Nephron (organoid): ENCODE data around the gene GRAMD1A.
"Not testable (repeated sequence)": the region's sequence is repeated elsewhere in the genome, so short reads cannot be mapped to it uniquely, and the experiment has no call there.

Experiments
- H3K27ac Mint-ChIP-seq, 3 experiments: 2 replicates each; pipeline ENCODE4 v1.8.0; 2020; ENCODE audit warnings: mixed read lengths in 3 of 3, mild to moderate bottlenecking in 2 of 3, moderate library complexity in 1 of 3
- H3K27me3 Mint-ChIP-seq: 2 replicates; pipeline ENCODE4 v1.8.0; 2021; ENCODE audit warnings: low read depth, mild to moderate bottlenecking, moderate library complexity, mixed read lengths
- H3K36me3 Mint-ChIP-seq: 2 replicates; pipeline ENCODE4 v1.8.0; 2020; ENCODE audit warnings: low read depth, mixed read lengths
- H3K4me1 Mint-ChIP-seq: 2 replicates; pipeline ENCODE4 v1.8.0; 2020; ENCODE audit warnings: mixed read lengths
- H3K4me3 Mint-ChIP-seq, 3 experiments: 2 replicates each; pipeline ENCODE4 v1.8.0; 2020; ENCODE audit warnings: mild to moderate bottlenecking in 3 of 3, mixed read lengths in 3 of 3, moderate library complexity in 2 of 3
- H3K9me3 Mint-ChIP-seq: 2 replicates; pipeline ENCODE4 v1.8.0; 2020; ENCODE audit warnings: mixed read lengths
- TF ChIP-seq, protein P1 (sequence below), 3 experiments: fragments of 200-600 bp; sonication (generic); IDR thresholded peaks; one replicate each; pipeline ENCODE4 v1.5.0; 2021; ENCODE audit warnings: antibody characterized with exemption in 3 of 3; ENCODE audit not compliant: unreplicated experiment in 3 of 3

Gene GRAMD1A

DNA sequence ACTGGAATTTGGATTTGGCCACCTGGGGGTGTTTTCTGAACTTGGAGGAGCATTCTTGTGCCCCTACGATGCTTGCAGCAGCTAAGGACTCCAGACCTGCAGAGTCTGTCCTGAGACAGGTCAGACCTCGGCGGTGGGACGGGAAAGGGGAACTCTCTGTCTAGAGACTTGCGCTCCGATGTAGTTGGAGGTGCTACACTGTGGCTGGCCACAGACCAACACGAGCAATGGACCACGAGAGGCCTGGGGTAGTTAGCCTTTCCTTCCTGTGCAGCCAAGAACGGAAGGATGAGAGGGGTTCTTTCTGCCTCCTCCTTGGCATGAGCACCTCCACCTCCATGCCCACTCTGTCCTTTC lies 5.9 kb upstream of the GRAMD1A start:
- TF ChIP-seq, protein P1, sequence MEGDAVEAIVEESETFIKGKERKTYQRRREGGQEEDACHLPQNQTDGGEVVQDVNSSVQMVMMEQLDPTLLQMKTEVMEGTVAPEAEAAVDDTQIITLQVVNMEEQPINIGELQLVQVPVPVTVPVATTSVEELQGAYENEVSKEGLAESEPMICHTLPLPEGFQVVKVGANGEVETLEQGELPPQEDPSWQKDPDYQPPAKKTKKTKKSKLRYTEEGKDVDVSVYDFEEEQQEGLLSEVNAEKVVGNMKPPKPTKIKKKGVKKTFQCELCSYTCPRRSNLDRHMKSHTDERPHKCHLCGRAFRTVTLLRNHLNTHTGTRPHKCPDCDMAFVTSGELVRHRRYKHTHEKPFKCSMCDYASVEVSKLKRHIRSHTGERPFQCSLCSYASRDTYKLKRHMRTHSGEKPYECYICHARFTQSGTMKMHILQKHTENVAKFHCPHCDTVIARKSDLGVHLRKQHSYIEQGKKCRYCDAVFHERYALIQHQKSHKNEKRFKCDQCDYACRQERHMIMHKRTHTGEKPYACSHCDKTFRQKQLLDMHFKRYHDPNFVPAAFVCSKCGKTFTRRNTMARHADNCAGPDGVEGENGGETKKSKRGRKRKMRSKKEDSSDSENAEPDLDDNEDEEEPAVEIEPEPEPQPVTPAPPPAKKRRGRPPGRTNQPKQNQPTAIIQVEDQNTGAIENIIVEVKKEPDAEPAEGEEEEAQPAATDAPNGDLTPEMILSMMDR (IDR thresholded peaks at IDR 0.05; ENCODE audit: unreplicated experiment in 3 of 3), result no peak
- no peak overlapping the region for H3K27ac Mint-ChIP-seq

DNA sequence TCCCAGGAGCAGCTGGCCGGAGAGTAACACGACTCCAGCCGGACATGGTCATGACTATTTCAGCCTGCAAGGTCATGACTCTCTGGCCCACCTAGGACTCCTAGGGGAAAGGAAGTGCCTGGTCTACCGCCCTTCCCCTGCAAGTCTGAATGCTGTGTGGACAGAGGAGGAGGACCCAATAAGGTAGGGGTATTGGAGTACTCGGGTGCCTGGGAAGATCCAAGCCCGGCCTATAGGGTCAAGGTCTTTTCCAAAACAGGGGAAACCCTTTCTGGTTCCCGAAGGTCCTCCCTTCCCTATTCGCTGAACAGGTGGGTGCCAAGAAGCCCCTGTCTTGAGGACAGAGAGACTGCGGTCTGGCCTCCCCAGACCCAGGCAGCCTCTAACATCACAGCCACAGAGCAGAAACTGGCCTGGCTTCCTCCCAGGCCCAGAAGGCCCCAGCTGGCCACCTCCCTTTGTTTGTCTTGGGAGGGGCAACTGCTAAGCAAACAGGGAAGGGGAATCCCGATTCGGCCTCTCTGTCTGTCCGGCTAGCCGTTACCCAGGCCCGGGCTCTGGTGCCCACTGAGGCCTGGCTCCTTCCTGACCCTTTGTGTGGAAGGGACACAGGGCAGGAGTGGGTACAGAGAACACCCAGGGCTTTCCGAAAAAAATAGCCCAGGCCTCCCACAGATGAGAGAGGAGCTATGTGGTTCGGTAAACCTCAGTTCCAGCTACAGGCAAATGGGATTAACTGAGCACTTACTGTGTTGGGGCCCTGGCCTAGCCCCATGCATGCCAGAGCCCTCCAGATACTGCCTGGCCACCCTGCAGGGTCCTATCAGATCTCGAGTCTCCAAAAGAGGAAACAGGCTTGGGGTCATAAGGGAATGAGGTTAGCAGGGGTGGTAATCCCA lies 5.2 kb upstream of the GRAMD1A start:
- Mint-ChIP-seq H3K9me3 (peaks cover 3% of the 10 kb centered on the region), H3K4me1 (peaks cover 17% of the 10 kb centered on the region), H3K27ac (no peak overlapping the region), H3K27me3 (no peaks in the 10 kb centered on the region), H3K36me3 (no peaks in the 10 kb centered on the region), H3K4me3 (no peak overlapping the region)
- TF ChIP-seq, protein P1 (IDR thresholded peaks at IDR 0.05; ENCODE audit: unreplicated experiment in 3 of 3), result no peak

More for the DNA sequence above, 5.9 kb upstream of the GRAMD1A start:
- Mint-ChIP-seq H3K4me3 (no peak overlapping the region), H3K27me3 (no peaks in the 10 kb centered on the region), H3K36me3 (no peaks in the 10 kb centered on the region), H3K4me1 (peaks cover 17% of the 10 kb centered on the region), H3K9me3 (peaks cover 3% of the 10 kb centered on the region)

DNA sequence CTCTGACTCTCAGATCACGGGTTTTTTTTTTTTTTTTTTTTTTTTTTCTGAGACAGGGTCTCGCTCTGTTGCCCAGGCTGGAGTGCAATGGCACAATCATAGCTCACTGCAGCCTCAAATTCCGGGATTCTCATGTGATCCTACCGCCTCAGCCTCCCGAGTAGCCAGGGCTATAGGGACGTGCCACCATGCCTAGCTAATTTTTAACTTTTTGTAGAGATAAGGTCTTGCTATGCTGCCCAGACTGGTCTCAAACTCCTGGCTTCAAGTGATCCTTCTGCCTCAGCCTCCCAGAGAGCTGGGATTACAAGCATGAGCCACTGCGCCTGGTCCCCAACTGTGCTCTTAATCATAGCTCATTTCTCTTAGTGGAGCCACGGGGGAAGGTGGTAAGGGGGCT lies 4.6 kb upstream of the GRAMD1A start:
- H3K4me3 Mint-ChIP-seq, result no peak overlapping the region
- H3K27ac Mint-ChIP-seq, result no peak overlapping the region
- peaks cover 17% of the 10 kb centered on the region for H3K4me1 Mint-ChIP-seq
- H3K27me3 Mint-ChIP-seq, result no peaks in the 10 kb centered on the region
- peaks cover 3% of the 10 kb centered on the region for H3K9me3 Mint-ChIP-seq
- TF ChIP-seq, protein P1 (IDR thresholded peaks at IDR 0.05; ENCODE audit: unreplicated experiment in 3 of 3), result no peak
- no peaks in the 10 kb centered on the region for H3K36me3 Mint-ChIP-seq

DNA sequence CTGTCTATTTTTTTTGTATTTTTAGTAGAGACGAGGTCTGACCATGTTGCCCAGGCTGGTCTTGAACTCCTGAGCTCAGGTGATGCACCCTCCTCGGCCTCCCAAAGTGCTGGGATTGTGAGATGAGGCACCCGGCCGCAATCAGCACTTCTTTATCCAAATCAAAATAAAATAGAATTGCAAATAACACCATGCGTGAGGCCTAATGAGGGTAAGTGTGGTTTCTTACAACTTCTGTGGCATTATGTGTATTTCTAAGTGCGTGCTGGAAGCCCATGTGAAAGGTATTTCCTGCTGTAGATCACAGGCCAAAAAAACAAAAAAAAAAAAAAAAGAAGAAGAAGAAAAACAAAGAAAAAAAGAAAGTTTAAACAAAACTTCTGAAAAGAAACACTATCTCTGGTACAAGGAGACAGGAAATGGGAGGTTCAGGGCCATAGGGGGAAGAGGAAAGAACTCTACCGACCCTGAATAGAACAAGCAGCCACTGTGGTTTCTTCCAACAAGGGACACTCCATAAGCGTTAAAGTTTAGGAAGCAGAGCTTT lies 3.0 kb upstream of the GRAMD1A start:
- H3K4me1 Mint-ChIP-seq, result peaks cover 29% of the 10 kb centered on the region
- H3K27ac Mint-ChIP-seq, result peak overlapping the region; percentile 97 to 99 (median 98)
- H3K36me3 Mint-ChIP-seq, result no peaks in the 10 kb centered on the region
- no peaks in the 10 kb centered on the region for H3K27me3 Mint-ChIP-seq
- TF ChIP-seq, protein P1 (IDR thresholded peaks at IDR 0.05; ENCODE audit: unreplicated experiment in 3 of 3), result no peak
- peak overlapping the region; percentile 71 to 83 (median 82) for H3K4me3 Mint-ChIP-seq
- H3K9me3 Mint-ChIP-seq, result peaks cover 3% of the 10 kb centered on the region

DNA sequence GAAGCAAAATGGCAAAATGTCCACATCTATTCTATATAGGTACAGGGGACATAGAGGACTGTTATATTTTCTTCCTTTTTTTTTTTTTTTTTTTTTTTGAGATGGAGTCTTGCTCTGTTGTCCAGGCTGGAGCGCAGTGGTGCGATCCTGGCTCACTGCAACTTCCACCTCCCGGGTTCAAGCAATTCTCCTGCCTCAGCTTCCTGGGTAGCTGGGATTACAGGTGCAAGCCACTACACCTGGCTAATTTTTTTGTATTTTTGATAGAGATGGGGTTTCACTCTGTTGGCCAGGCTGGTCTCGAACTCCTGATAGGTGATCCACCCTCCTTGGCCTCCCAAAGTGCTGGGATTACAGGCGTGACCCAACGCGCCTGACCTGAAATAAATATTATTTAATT lies 1.9 kb upstream of the GRAMD1A start:
- H3K9me3 Mint-ChIP-seq, H3K36me3 Mint-ChIP-seq, H3K27me3 Mint-ChIP-seq: not testable (repeated sequence)
- peak overlapping the region; percentile 94 to 96 (median 94) for H3K4me3 Mint-ChIP-seq
- H3K4me1 Mint-ChIP-seq, result peaks cover 40% of the 10 kb centered on the region
- H3K27ac Mint-ChIP-seq, result peak overlapping the region; percentile 98 to 100 (median 99)

DNA sequence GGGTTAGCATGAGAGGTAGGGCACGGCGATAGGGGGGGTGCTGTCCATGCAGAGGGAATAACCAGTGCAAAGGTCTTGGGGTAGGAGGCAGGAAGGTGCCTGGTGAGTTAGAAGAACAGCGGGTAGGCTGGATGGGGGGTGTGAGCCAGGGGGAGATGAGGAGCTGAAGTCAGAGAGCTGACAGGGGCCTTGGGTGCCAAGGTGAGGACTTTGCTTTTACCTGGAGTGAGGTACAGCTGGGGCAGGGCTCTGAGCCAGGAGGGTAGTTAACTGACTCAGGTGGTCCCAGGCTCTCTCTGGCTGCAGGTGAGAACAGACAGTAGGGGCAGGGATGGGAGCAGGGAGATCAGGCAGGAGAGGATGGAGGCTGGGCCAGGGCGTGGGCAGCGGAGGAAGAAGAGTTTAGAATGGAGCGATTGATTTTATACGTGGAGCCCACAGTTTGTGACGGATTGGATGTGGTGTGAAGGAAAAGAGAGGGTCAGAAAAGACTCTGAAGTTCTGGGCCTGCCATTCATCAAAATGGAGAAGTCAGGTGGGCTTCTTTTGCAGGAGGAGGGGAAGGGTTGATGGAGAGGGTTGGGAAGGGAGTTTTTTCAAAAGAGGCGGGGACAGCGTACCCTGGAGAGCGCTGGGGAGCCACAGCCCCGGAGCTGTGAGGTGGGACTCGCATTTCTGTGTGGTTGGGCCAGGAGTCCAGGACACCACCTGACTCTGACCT lies 1.2 kb upstream of the GRAMD1A start:
- peaks cover 45% of the 10 kb centered on the region for H3K4me1 Mint-ChIP-seq
- peak overlapping the region; percentile 94 to 96 (median 94) for H3K4me3 Mint-ChIP-seq
- H3K27ac Mint-ChIP-seq, result peak overlapping the region; percentile 98 to 100 (median 99)
- TF ChIP-seq, protein P1 (IDR thresholded peaks at IDR 0.05; ENCODE audit: unreplicated experiment in 3 of 3), result no peak
- peaks cover 2% of the 10 kb centered on the region for H3K9me3 Mint-ChIP-seq
- no peaks in the 10 kb centered on the region for H3K27me3 Mint-ChIP-seq
- no peaks in the 10 kb centered on the region for H3K36me3 Mint-ChIP-seq
